Measurements from ENCODE around the gene ACOX2. TPM values are rescaled to one million over a fixed set of nuclear protein-coding genes. Genes with fewer than 3 reads are reported as not detected.

Gene ACOX2
- total RNA-seq, 4 donors from 2014 or later, result 17.0 to 27.9 (median 24.1) TPM

DNA sequence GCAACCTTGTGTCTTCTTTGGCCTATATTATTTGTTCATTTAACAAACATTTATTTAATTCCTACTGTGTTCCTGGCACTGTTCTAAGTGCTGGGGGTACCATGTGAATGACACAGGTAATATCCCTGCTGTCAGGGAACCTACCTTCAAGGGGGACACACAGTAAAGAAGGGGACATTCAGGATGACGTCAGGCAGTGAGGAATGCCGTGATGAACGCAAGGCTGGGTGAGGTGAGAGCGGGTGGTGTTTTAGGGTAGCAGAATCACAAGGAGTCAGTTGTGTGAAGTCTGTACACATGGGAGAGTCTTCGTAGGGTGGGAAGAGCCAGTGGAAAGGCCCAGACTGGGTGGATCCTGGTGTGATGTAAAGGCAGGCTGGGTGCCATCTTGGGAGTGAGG lies 41.9 kb upstream of the ACOX2 start:
- no peak for TF ChIP-seq CTCF (IDR thresholded peaks at IDR 0.05; ENCODE audit: low read depth)

GRCh38 chr3:58577269-58577821 lies 40.4 kb upstream of the ACOX2 start, which contains the start of gene FAM107A:
Gene FAM107A (minus strand): TSS chr3:58577391. CDS start chr3:58569860, 7,531 bp downstream.
- TF ChIP-seq CTCF (IDR thresholded peaks at IDR 0.05; ENCODE audit: low read depth), result no peak

DNA sequence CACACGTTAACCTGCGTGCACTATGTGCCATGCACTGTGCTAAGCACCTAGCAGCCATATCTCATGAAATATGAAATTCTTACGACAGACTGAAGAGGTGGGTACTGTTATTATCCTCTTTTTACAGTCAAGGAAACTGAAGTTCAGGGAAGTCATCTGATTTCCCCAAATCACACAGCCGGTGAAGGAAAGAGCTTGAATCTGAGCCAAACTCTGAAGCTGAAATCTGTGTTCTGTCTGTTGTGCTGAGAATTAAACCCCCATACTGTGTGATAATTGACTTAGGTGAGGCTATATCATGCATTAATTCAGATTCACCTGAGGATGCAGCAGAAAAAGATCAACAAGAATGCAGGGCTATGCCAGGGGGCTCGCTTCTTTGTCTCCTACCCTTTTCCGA lies 39.7 kb upstream of the ACOX2 start:
- no peak for TF ChIP-seq CTCF (IDR thresholded peaks at IDR 0.05; ENCODE audit: low read depth)

DNA sequence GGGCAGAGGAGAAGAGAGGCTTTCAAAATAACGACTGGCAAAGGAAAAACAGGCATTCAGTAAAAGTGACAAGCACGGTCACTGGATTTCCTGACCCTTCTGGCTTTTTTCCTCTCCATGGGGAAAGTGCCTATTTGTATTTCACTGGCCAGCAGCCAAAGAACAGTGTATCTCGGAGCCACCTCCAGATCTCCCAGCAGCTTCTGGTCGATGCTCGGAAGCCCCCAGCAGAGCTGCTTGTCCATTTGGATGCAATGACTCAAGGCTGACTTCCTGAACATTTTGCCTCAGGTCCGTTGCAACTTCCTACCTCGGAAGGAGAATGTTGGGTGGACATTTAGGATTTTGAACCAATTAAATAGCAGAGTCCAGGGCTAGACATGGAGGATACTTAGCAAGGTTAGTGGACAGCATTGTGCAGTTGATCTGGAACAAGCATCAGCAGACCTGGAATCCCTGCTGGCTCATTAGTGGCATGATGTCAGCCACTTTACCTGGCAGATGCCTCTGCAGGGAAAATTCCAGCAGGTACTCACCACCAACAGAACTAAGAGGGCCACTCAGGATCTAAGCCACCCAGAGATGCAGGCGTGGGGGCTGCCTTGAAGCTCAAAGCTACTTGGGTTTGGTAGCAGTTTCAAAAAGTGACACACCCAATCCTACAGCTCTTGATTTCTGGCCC lies 39.1 kb upstream of the ACOX2 start:
- no peak for TF ChIP-seq CTCF (IDR thresholded peaks at IDR 0.05; ENCODE audit: low read depth)

GRCh38 chr3:58574682-58575081 lies 37.7 kb upstream of the ACOX2 start:
- no peak for TF ChIP-seq CTCF (IDR thresholded peaks at IDR 0.05; ENCODE audit: low read depth)

DNA sequence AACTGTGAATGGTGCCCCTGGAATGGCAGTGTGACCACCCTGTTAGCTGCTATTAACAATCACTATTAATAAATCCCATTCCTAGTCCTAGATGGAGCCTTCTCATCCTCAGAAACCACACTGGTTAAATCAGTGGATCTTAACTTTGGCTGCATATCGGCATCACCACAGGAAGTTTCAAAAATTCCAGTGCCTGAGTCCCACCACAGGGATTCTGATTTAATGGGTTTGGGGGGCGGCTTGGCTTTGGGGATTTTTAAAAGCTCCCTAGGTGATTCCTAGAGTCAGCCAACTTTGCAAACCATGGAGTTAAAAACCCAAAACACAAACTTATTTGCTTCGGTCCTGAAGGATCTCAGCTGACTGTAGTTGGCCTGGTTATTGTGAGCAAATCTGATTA lies 37.1 kb upstream of the ACOX2 start:
- no peak for TF ChIP-seq CTCF (IDR thresholded peaks at IDR 0.05; ENCODE audit: low read depth)

DNA sequence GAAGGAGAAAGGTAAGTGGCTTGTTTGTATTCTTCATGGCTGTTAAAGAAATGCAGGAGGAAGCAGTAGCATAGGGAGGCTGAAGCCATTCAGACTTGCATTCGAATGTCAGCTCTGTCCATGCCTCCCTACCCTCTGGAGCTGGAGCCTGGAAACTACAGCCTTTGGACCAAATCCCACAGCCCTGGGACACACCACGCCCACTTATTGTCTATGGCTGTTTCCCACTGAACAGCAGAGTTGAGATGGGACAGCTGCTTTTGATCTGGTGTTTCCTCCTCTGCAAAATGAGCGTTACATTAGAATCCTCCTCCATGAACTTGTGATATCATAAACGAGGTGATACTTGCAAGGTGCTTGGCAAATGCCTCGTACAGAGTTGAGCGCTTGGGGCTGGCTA lies 36.6 kb upstream of the ACOX2 start:
- no peak for TF ChIP-seq CTCF (IDR thresholded peaks at IDR 0.05; ENCODE audit: low read depth)
